SH-SY5Y (cell line): ENCODE data around the gene CACNA1H.

Experiments used
- GATA2 ChIP-seq: IDR thresholded peaks from 2 replicates; pipeline ENCODE4 v1.6.1; 2011; ENCODE audit warnings: mild to moderate bottlenecking, low read depth, low read length
- GATA3 ChIP-seq: IDR thresholded peaks from 2 replicates; pipeline ENCODE4 v1.6.1; 2011; ENCODE audit warnings: low read depth, mild to moderate bottlenecking, low read length, moderate library complexity

Gene CACNA1H

GRCh38 chr16:1127971-1128715, 24.8 kb upstream of the CACNA1H start:
- TF ChIP-seq GATA3 (no peak), GATA2 (no peak)

DNA sequence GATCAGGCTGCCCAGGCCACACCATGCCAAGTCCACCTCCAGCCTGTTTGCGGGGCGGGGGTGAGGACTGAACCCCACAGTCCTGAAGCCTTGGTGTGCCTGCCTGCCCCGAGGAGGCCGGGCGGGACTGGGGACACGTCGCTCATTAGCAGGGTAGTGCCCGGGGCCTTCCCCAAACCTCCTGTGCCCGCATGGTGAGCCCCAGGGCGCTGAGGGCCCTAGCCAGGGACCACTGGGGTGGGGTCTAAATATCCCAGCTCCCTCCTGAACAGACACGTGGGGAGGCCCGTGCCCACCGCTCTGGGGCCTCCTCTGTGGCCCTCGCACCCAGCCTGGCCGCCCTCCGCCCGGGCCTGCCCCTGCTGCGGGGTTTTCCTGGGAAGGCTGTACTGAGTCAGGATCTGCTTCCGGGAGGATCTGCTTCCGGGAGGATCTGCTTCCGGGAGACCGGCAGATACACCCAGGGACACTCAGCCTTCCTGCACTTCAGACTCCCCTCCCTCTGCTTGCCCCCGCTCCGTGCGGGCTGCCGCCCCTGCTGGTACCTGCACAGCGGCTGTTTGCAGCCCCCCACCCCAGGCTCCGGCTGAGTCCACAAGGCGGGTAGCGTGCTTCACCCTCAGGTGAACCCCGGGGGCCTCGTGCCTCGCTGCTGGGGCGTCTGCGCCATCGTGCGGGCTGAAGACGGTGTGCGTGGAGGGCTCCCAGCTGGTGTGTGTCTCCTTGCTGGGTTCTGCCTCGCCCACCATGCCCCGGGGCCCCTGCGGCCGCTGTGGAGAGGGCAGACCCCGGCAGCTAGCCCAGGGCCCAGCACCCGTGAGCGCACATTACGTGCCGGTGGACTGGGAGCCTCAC, 23.6 kb upstream of the CACNA1H start:
- no peak for TF ChIP-seq GATA3
- no peak for TF ChIP-seq GATA2

DNA sequence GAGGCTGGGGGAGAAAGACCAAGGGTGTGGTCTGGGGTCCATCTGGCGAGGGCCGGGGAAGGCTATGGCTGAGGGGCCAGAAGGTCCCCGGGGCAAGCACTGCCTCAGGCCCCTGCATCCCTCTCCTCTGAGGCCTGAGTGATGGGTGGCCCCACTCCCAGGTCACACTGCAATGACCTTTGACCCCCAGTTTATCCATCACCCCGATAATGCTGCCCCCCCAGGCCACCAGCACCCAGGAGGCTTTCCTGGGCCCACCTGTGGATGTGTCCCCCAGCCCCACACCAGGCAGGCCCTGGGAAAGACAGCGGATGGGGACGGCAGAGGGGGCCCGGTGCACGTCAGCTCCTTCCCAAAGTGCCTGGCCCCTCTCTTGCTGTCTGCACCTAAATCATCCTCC, 22.5 kb upstream of the CACNA1H start:
- TF ChIP-seq GATA2 (no peak), GATA3 (no peak)

- TF ChIP-seq GATA3 (no peak), GATA2 (no peak)
Measured at GRCh38 chr16:1131378-1131994, 21.4 kb upstream of the CACNA1H start.

DNA sequence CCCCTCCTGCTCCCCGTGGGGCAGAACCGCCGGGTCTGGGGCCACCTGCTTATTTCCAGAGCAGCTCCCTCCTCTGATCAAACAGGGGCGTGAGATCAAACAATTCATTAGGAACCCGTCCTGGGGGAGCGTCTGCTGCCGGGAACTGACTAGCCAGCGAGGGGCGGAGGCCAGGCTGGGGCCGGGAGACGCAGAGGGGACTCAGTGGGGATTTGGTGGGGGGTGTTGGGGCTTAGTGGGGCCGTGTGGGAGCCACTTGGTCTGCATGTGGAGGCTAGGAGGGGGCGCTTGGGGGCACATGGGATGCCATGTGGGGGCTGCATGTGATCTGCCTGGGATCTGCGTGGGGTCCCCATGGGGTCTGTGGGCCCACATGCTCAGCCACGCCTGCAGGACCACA, 20.5 kb upstream of the CACNA1H start:
- TF ChIP-seq GATA3 (no peak), GATA2 (no peak)

GRCh38 chr16:1133271-1133670, 19.6 kb upstream of the CACNA1H start:
- TF ChIP-seq GATA3, result no peak
- no peak for TF ChIP-seq GATA2

- no peak for TF ChIP-seq GATA3
- no peak for TF ChIP-seq GATA2
Measured at GRCh38 chr16:1133810-1134520, 18.9 kb upstream of the CACNA1H start.

DNA sequence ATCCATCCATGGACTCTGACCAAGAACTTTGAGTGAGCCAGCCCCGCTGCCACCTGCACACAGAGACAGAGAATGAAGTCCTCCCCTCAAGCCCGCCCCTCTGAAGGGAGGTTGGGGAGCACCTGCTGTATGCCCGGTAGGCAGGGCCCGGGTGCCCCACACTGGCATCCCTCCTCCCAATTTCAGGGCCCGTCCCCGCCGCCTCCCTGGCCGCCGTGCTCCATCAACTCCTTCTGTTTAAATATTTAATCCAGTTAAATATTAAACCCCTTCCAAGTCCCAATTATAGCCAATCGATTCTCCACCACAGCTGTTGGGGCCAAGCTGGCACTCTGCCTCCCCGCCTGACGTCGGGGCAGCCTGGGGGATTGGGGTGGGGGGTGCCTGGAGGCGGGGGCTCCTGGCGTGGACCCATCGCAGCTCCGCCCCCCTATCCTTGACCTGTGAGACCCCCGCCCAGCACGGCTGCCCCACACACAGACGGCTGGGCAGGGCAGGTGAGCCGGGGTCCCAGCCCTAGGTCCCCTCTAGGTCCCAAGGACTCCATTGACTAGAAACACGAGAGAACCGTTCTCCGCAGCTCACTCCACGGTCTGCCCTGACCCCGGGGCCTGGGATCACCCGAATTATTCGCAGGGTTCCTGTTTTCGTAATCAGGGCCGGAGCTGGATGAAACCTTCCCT, 18.0 kb upstream of the CACNA1H start:
- no peak for TF ChIP-seq GATA2
- no peak for TF ChIP-seq GATA3

DNA sequence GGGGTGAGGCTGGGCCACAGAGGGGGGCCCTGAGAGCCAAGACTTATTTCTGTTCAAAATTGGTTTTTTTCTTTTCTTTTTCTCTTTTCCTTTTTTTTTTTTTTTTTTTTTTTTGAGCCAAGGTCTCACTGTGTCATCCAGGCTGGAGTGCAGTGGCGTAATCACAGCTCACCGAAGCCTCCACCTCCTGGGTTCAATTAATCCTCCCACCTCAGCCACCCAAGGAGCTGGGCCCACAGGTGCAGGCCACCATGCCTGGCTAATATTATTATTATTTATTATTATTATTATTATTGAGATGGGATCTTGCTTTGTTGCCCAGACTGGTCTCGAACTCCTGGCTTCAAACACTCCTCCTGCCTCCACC, 17.5 kb upstream of the CACNA1H start:
- TF ChIP-seq GATA3, result no peak
- TF ChIP-seq GATA2, result no peak

DNA sequence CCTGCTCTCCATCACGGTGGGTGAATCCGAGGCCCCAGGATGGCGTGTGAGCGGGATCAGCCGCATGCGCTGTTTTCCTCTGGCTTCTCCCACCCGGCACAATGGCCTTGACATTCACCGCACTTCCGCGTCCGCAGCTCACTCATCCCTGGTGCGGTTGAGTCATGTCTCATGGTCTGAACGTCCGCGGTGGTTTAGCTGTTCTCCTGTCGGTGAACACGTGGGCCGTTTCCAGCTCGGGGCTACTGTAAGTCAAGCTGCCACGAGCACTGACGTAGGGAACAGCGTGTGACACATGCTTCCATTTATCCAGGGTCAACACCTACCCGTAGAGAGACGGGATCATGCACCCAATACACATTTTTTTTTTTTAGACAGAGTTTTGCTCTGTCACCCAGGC, 15.3 kb upstream of the CACNA1H start:
- TF ChIP-seq GATA3, result no peak
- no peak for TF ChIP-seq GATA2

- TF ChIP-seq GATA2 (no peak), GATA3 (no peak)
Measured at GRCh38 chr16:1140582-1141162, 12.2 kb upstream of the CACNA1H start.

DNA sequence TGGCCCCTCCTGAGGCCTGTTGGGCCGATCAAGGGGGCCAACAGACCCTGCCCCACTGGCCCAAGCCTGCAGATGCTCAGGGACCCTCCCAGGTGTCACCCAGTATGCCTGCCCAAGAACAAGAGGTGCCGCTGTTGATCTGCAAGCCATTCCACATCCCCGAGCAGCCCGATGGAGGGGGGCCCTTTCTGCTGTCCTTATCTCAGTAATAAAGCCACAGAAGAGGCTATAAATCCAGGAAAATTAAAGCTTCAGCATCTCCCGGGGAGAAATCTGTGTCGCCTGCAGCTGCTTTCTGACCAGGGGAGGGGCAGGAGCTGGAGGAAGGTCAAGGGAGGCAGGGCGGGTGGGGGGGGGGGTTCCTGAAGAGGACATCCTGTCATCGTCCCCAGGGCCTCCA, 11.7 kb upstream of the CACNA1H start:
- TF ChIP-seq GATA3 (no peak), GATA2 (no peak)

DNA sequence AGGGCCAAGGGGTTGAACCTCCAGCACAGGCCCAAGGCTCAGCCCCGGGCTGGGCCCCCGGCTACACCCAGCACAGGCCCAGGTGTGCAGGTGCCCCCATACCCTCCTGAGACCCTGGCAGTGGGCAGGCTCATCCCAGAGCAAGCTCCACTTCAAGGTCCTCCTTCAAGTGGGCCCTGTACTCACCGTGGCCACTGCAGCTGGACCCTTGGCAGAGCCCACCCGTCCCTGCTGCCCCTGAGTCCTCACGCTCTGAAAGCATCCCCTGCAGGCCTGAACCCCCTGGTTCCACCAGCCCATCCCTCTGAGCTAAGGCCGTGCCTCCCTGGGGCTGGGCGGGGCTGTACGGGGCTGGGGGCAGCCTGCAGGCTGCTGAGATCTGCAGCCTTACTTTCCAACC, 11.2 kb upstream of the CACNA1H start:
- no peak for TF ChIP-seq GATA3
- TF ChIP-seq GATA2, result no peak
